Measurements from ENCODE around the gene ZBTB20.

The ZBTB20 gene

GRCh38 chr3:114295946-114296345, 851.1 kb downstream of the ZBTB20 start:
- TF ChIP-seq EZH2phosphoT487 (IDR thresholded peaks at IDR 0.05; ENCODE audit: borderline replicate concordance, low read length) (no peak), CTCF (IDR thresholded peaks at IDR 0.05; ENCODE audit: low read depth, low read length, poor library complexity, severe bottlenecking) (no peak)
- H3K4me2 ChIP-seq (ENCODE audit: low read length): no peak overlapping the region
- peaks cover 9% of the 10 kb centered on the region for H3K4me1 ChIP-seq (ENCODE audit: control insufficient read depth, low read length)
- no peaks in the 10 kb centered on the region for H3K9me2 ChIP-seq (replicated peaks; ENCODE audit: control insufficient read depth, low read length)
- H3K27ac ChIP-seq (ENCODE audit: low read depth, low read length): no peak overlapping the region
- H3F3A ChIP-seq (ENCODE audit: control insufficient read depth, insufficient read depth): no peaks in the 10 kb centered on the region
- no peaks in the 10 kb centered on the region for H3K9me3 ChIP-seq (ENCODE audit: control insufficient read depth, insufficient read depth, low read length)
- no peaks in the 10 kb centered on the region for H3K27me3 ChIP-seq (ENCODE audit: control insufficient read depth, low read length)
- no peak overlapping the region for H3K4me3 ChIP-seq (ENCODE audit: low read length)
- H3K79me2 ChIP-seq (ENCODE audit: control insufficient read depth, low read length): no peaks in the 10 kb centered on the region
- no peaks in the 10 kb centered on the region for H3K36me3 ChIP-seq (ENCODE audit: control insufficient read depth, low read length)
- no peaks in the 10 kb centered on the region for H4K20me1 ChIP-seq (ENCODE audit: control insufficient read depth, insufficient read depth, low read depth, low read length)

GRCh38 chr3:114294940-114295480, 852.1 kb downstream of the ZBTB20 start:
- Histone ChIP-seq H3K79me2 (ENCODE audit: control insufficient read depth, low read length) (no peaks in the 10 kb centered on the region), H3K9me3 (ENCODE audit: control insufficient read depth, insufficient read depth, low read length) (no peaks in the 10 kb centered on the region), H3K4me2 (ENCODE audit: low read length) (no peak overlapping the region), H3K27me3 (ENCODE audit: control insufficient read depth, low read length) (no peaks in the 10 kb centered on the region), H4K20me1 (ENCODE audit: control insufficient read depth, insufficient read depth, low read depth, low read length) (no peaks in the 10 kb centered on the region), H3K9me2 (replicated peaks; ENCODE audit: control insufficient read depth, low read length) (no peaks in the 10 kb centered on the region), H3K4me3 (ENCODE audit: low read length) (no peak overlapping the region), H3K4me1 (ENCODE audit: control insufficient read depth, low read length) (peaks cover 15% of the 10 kb centered on the region), H3F3A (ENCODE audit: control insufficient read depth, insufficient read depth) (no peaks in the 10 kb centered on the region), H3K36me3 (ENCODE audit: control insufficient read depth, low read length) (no peaks in the 10 kb centered on the region), H3K27ac (ENCODE audit: low read depth, low read length) (no peak overlapping the region)
- TF ChIP-seq EZH2phosphoT487 (IDR thresholded peaks at IDR 0.05; ENCODE audit: borderline replicate concordance, low read length) (no peak), CTCF (IDR thresholded peaks at IDR 0.05; ENCODE audit: low read depth, low read length, poor library complexity, severe bottlenecking) (no peak)

- Histone ChIP-seq H4K20me1 (ENCODE audit: control insufficient read depth, insufficient read depth, low read depth, low read length) (no peaks in the 10 kb centered on the region), H3K4me3 (ENCODE audit: low read length) (no peak within 1 kb of the TSS), H3K27me3 (ENCODE audit: control insufficient read depth, low read length) (no peaks in the 10 kb centered on the region), H3K27ac (ENCODE audit: low read depth, low read length) (no peak within 1 kb of the TSS), H3K9me2 (replicated peaks; ENCODE audit: control insufficient read depth, low read length) (no peaks in the 10 kb centered on the region), H3K9me3 (ENCODE audit: control insufficient read depth, insufficient read depth, low read length) (no peaks in the 10 kb centered on the region), H3K79me2 (ENCODE audit: control insufficient read depth, low read length) (no peaks in the 10 kb centered on the region), H3F3A (ENCODE audit: control insufficient read depth, insufficient read depth) (no peaks in the 10 kb centered on the region), H3K4me2 (ENCODE audit: low read length) (no peak within 1 kb of the TSS), H3K36me3 (ENCODE audit: control insufficient read depth, low read length) (no peaks in the 10 kb centered on the region), H3K4me1 (ENCODE audit: control insufficient read depth, low read length) (peaks cover 15% of the 10 kb centered on the region)
- TF ChIP-seq EZH2phosphoT487 (IDR thresholded peaks at IDR 0.05; ENCODE audit: borderline replicate concordance, low read length) (no peak), CTCF (IDR thresholded peaks at IDR 0.05; ENCODE audit: low read depth, low read length, poor library complexity, severe bottlenecking) (no peak)
These were observed 853.1 kb downstream of the ZBTB20 start, which contains the start of gene TIGIT for GRCh38 chr3:114293838-114294535. Gene TIGIT, plus strand, starts transcription at chr3:114294028. Its CDS starts 34 bp downstream, at chr3:114294062.
